Left renal pelvis (tissue), 4 donors: ENCODE data around the gene GLI1. TPM values are rescaled to one million over a fixed set of nuclear protein-coding genes. Genes with fewer than 3 reads are reported as not detected.
"Not testable (repeated sequence)": the region's sequence is repeated elsewhere in the genome, so short reads cannot be mapped to it uniquely, and the experiment has no call there.

Experiments used
- DNase-seq, 4 donors: peaks; one replicate each; pipeline ENCODE4 v3.0.0-alpha.2; 2013; ENCODE audit warnings: low read depth in 4 of 4, low spot score in 3 of 4
- polyA plus RNA-seq, 4 donors: library from polyadenylated mRNA; unstranded; fragments of 120-200 nt; gene quantifications; one replicate each; pipeline ENCODE4 v1.2.1, GENCODE V29; 2013; ENCODE audit not compliant: insufficient read length in 4 of 4

Gene GLI1
- polyA plus RNA-seq, 4 donors, result 16.2 to 62.3 (median 22.1) TPM

- DNase-seq, result no peak
Observed at GRCh38 chr12:57491393-57492280, 32.1 kb downstream of the GLI1 start.

GRCh38 chr12:57495051-57495701, 35.6 kb downstream of the GLI1 start:
- DNase-seq, result not testable (repeated sequence)

DNA sequence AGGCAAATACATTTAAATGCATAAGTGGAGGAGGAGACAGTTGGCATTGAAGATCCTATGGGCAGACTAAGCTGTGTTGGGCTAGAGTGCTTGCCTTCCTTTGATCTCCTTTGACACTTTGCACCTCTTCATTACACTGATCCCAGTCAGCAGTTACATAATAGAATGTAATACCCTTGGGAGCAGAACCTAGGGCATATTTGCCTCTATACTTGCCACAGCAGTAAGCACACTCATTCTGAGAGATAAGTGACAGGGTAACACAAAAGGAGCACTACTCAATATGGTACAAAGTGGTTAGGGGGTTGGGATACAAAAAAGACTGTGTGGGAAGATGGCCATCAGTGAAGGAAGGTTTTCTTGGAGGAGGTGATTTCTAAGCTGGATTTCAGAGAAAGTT, 37.2 kb downstream of the GLI1 start:
- DNase-seq, result no peak

- no peak for DNase-seq
Observed at GRCh38 chr12:57497223-57498131, 37.9 kb downstream of the GLI1 start.

DNA sequence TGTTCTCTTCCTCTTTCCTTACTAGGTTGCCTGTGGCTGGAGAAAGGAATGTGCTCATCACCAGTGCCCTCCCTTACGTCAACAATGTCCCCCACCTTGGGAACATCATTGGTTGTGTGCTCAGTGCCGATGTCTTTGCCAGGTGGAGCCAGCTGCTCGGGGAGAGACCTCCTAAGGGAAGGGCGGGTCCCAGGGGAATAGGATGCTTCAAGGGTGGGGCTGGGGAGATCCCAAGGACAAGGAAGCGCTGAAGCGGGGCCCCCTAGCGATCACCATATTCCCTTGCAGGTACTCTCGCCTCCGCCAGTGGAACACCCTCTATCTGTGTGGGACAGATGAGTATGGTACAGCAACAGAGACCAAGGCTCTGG, 38.5 kb downstream of the GLI1 start:
- no peak for DNase-seq

DNA sequence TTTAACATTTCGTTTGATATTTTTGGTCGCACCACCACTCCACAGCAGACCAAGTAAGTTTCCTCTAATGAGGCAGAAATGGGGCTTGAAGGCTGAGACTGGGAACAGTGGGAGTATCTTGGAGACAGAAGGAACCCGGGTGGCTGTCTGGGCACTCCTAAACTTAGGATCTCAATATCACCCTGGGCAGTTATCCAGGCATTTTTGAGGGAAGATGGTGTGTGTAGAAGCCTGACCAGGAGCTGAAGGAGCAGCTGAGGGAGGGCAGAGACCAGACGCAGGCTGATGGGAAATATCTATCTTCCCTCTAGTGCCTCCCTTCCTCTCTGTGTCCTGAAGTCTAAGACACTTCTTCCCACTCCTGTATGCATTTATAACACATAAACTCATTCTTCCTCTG, 39.0 kb downstream of the GLI1 start:
- no peak for DNase-seq

DNA sequence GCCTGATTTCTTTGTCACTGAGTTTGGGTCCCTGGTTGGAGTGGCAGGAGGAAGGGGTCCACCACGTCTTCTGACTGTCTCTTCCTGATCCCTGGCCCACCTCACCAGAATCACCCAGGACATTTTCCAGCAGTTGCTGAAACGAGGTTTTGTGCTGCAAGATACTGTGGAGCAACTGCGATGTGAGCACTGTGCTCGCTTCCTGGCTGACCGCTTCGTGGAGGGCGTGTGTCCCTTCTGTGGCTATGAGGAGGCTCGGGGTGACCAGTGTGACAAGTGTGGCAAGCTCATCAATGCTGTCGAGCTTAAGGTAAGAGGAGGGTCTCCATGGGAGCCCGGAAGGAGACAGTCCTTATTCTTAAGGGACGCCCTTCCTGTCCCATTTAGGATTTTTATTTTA, 40.6 kb downstream of the GLI1 start:
- no peak for DNase-seq

GRCh38 chr12:57502311-57502969, 42.9 kb downstream of the GLI1 start:
- not testable (repeated sequence) for DNase-seq

- DNase-seq, result not testable (repeated sequence)
Observed at GRCh38 chr12:57506541-57506940, 47.0 kb downstream of the GLI1 start.

GRCh38 chr12:57507796-57508195, 48.2 kb downstream of the GLI1 start:
- not testable (repeated sequence) for DNase-seq

GRCh38 chr12:57511161-57511560, 51.6 kb downstream of the GLI1 start:
- no peak for DNase-seq

- no peak for DNase-seq
Observed at GRCh38 chr12:57511588-57512325, 52.2 kb downstream of the GLI1 start.

DNA sequence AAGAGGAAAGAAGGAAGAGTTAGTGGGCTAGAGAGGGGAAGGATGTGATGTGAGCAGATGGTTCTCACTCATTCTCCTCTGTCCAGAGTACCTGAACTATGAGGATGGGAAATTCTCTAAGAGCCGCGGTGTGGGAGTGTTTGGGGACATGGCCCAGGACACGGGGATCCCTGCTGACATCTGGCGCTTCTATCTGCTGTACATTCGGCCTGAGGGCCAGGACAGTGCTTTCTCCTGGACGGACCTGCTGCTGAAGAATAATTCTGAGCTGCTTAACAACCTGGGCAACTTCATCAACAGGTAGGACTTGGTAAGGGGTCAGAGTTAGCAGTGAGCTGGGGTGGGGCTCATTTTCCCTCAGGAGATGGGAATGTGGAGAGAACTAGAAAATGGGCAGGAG, 53.1 kb downstream of the GLI1 start:
- DNase-seq, result no peak

- DNase-seq, result no peak
Observed at GRCh38 chr12:57513266-57513665, 53.7 kb downstream of the GLI1 start.

DNA sequence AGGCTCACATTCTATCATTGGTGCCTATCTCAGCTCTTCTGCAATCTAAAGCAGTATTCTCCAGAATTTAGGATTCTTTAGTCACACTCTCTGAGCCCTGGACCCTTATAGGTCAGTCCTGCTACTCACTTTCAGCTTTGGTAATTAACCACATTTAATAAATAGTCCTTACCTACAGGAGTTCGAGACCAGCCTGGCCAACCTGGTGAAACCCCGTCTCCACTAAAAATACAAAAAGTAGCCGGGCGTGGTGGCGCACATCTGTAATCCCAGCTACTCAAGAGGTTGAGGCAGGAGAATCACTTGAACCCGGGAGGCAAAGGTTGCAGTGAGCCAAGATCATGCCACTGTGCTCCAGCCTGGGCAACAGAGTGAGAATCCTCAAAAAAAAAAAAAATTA, 54.1 kb downstream of the GLI1 start:
- not testable (repeated sequence) for DNase-seq

DNA sequence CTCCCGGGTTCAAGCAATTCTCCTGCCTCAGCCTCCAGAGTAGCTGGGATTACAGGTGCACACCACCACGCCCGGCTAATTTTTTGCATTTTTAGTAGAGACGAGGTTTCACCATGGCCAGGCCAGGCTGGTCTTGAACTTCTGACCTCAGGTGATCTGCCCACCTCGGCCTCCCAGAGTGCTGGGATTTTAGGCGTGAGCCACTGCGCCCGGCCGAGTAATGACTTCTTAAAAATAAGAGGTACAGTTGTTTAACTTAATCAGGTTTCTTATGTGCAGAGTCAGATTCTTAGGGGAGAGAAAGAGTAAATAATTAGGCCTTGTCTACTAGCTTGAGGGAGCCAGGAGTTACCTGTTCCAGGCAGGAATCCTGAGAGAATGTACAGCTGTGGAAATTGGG, 54.7 kb downstream of the GLI1 start:
- not testable (repeated sequence) for DNase-seq

DNA sequence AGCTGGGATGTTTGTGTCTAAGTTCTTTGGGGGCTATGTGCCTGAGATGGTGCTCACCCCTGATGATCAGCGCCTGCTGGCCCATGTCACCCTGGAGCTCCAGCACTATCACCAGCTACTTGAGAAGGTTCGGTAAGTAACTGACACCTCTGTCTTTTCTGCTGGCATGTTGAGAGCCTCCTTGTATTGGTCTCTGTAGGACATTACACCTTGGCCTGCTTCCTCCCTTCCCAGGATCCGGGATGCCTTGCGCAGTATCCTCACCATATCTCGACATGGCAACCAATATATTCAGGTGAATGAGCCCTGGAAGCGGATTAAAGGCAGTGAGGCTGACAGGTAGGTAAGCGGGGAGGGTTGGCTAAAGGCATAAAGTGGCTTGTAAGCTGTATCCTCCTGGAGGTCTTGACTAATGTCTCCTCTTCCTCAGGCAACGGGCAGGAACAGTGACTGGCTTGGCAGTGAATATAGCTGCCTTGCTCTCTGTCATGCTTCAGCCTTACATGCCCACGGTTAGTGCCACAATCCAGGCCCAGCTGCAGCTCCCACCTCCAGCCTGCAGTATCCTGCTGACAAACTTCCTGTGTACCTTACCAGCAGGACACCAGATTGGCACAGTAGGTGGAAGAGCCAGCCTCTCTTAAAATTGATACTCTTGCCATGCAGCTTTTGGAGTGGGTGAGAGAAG, 55.3 kb downstream of the GLI1 start:
- DNase-seq, result no peak

- DNase-seq, result no peak
Observed at GRCh38 chr12:57515408-57515933, 55.9 kb downstream of the GLI1 start.

DNA sequence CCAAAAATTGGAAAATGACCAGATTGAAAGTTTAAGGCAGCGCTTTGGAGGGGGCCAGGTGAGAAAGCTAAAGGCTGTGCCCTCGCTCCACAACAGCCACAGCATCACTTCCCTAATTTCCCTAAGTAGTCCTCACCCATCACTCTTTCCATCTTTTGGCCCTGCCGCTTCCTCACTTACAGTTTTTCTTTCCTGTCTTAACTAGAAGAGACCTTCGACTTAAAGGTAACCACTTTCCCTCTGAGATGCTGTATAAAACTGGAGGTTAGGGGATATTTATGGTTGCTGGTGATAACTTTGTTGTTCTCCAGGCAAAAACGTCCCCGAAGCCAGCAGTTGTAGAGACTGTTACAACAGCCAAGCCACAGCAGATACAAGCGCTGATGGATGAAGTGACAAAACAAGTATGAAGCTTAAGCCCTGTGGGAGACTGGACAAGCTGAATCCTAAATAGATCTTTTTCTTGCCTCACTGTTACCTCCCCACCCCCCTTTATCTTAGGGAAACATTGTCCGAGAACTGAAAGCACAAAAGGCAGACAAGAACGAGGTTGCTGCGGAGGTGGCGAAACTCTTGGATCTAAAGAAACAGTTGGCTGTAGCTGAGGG, 56.5 kb downstream of the GLI1 start:
- DNase-seq, result no peak
